Measurements from ENCODE around the gene RNF144A.
"Not testable (repeated sequence)": the region's sequence is repeated elsewhere in the genome, so short reads cannot be mapped to it uniquely, and the experiment has no call there.

- not testable (repeated sequence) for TF ChIP-seq POLR2A, CTCF (IDR thresholded peaks at IDR 0.05)
These were observed 14.6 kb upstream of the RNF144A start for GRCh38 chr2:6902581-6902980.

Measured in body of pancreas (tissue), 4 donors.